ENCODE data around the gene ASB10.

GRCh38 chr7:151197932-151198331, 10.9 kb upstream of the ASB10 start:
- TF ChIP-seq ZNF274 (IDR thresholded peaks at IDR 0.05; ENCODE audit: low read depth, low read length) (no peak), SUZ12 (IDR thresholded peaks at IDR 0.05; ENCODE audit: extremely low read depth, insufficient read depth, insufficient read length) (no peak), YY1 (IDR thresholded peaks at IDR 0.05; ENCODE audit: insufficient read depth, insufficient read length) (no peak)

Measured in NT2/D1 (cell line).